Osteocyte (in vitro differentiated cells): Measurements from ENCODE around the gene CTU1. TPM values are rescaled to one million over a fixed set of nuclear protein-coding genes. Genes with fewer than 3 reads are reported as not detected.

Source experiments
- DNase-seq: peaks from one replicate; pipeline ENCODE4 v3.0.0; 2021; ENCODE audit warnings: mixed read lengths; ENCODE audit not compliant: unreplicated experiment; ENCODE audit errors: extremely low spot score
- H3K27ac Mint-ChIP-seq: one replicate; pipeline ENCODE4 v1.8.0; 2021; ENCODE audit warnings: mild to moderate bottlenecking, mixed read lengths; ENCODE audit not compliant: unreplicated experiment
- H3K27me3 Mint-ChIP-seq: one replicate; pipeline ENCODE4 v1.8.0; 2021; ENCODE audit warnings: mixed read lengths; ENCODE audit not compliant: unreplicated experiment
- H3K36me3 Mint-ChIP-seq: one replicate; pipeline ENCODE4 v1.8.0; 2021; ENCODE audit warnings: mixed read lengths; ENCODE audit not compliant: unreplicated experiment
- H3K4me1 Mint-ChIP-seq: one replicate; pipeline ENCODE4 v1.8.0; 2021; ENCODE audit warnings: mixed read lengths; ENCODE audit not compliant: unreplicated experiment
- H3K4me3 Mint-ChIP-seq: one replicate; pipeline ENCODE4 v1.8.0; 2021; ENCODE audit warnings: mild to moderate bottlenecking, moderate library complexity, mixed read lengths; ENCODE audit not compliant: unreplicated experiment
- H3K9me3 Mint-ChIP-seq: one replicate; pipeline ENCODE4 v1.8.0; 2021; ENCODE audit warnings: mixed read lengths; ENCODE audit not compliant: unreplicated experiment
- CTCF ChIP-seq: fragments of 200-600 bp; sonication (generic); IDR thresholded peaks from 2 replicates; pipeline ENCODE4 v1.5.0; 2021; ENCODE audit warnings: antibody characterized with exemption, mild to moderate bottlenecking, moderate library complexity
- total RNA-seq: library from RNA; stranded (reverse); gene quantifications from 2 replicates; pipeline ENCODE4 v1.2.1, GENCODE V29; 2021

CTU1 gene
- total RNA-seq, 1 donor from 2014 or later, result 5.6 TPM

- H3K9me3 Mint-ChIP-seq, result peaks cover 16% of the 10 kb centered on the region
- no peak overlapping the region for H3K27ac Mint-ChIP-seq
- DNase-seq, result no peak
- peaks cover 2% of the 10 kb centered on the region for H3K27me3 Mint-ChIP-seq
- no peak for TF ChIP-seq CTCF
- no peak overlapping the region for H3K4me3 Mint-ChIP-seq
- no peaks in the 10 kb centered on the region for H3K36me3 Mint-ChIP-seq
- no peaks in the 10 kb centered on the region for H3K4me1 Mint-ChIP-seq
These were observed 30.4 kb upstream of the CTU1 start for GRCh38 chr19:51138549-51138979.

GRCh38 chr19:51137792-51138425 is 29.7 kb upstream of the CTU1 start:
- H3K9me3 Mint-ChIP-seq, result peaks cover 16% of the 10 kb centered on the region
- no peak for TF ChIP-seq CTCF

GRCh38 chr19:51136851-51137551 is 28.8 kb upstream of the CTU1 start:
- no peak overlapping the region for H3K4me3 Mint-ChIP-seq

More at GRCh38 chr19:51137792-51138425, 29.7 kb upstream of the CTU1 start:
- Mint-ChIP-seq H3K27me3 (peaks cover 2% of the 10 kb centered on the region), H3K4me1 (no peaks in the 10 kb centered on the region), H3K36me3 (no peaks in the 10 kb centered on the region), H3K4me3 (no peak overlapping the region), H3K27ac (no peak overlapping the region)
- DNase-seq, result no peak

GRCh38 chr19:51135986-51136762 is 28.0 kb upstream of the CTU1 start:
- Mint-ChIP-seq H3K36me3 (no peaks in the 10 kb centered on the region), H3K4me1 (no peaks in the 10 kb centered on the region), H3K9me3 (peaks cover 16% of the 10 kb centered on the region), H3K4me3 (no peak overlapping the region), H3K27ac (no peak overlapping the region), H3K27me3 (peaks cover 2% of the 10 kb centered on the region)
- no peak for DNase-seq
- no peak for TF ChIP-seq CTCF

More at GRCh38 chr19:51136851-51137551, 28.8 kb upstream of the CTU1 start:
- H3K4me1 Mint-ChIP-seq, result no peaks in the 10 kb centered on the region
- no peak overlapping the region for H3K27ac Mint-ChIP-seq
- H3K27me3 Mint-ChIP-seq, result peaks cover 2% of the 10 kb centered on the region
- DNase-seq, result no peak
- no peaks in the 10 kb centered on the region for H3K36me3 Mint-ChIP-seq
- H3K9me3 Mint-ChIP-seq, result peaks cover 16% of the 10 kb centered on the region
- TF ChIP-seq CTCF, result no peak

- no peaks in the 10 kb centered on the region for H3K36me3 Mint-ChIP-seq
- H3K9me3 Mint-ChIP-seq, result peaks cover 16% of the 10 kb centered on the region
- H3K4me3 Mint-ChIP-seq, result no peak overlapping the region
- H3K4me1 Mint-ChIP-seq, result no peaks in the 10 kb centered on the region
- no peaks in the 10 kb centered on the region for H3K27me3 Mint-ChIP-seq
- no peak for DNase-seq
- H3K27ac Mint-ChIP-seq, result no peak overlapping the region
- no peak for TF ChIP-seq CTCF
These were observed 26.8 kb upstream of the CTU1 start for GRCh38 chr19:51135004-51135403.
